Sciatic nerve (tissue), 2 donors: ENCODE measurements around the gene PRKAG2. TPM values are rescaled to one million over a fixed set of nuclear protein-coding genes. Genes with fewer than 3 reads are reported as not detected.

Experiments
- ATAC-seq: fragments of 200-7000 bp; cut with Tn5 transposase; one replicate; pipeline ENCODE4 v1.9.1; 2020; ENCODE audit warnings: mild to moderate bottlenecking, moderate library complexity
- DNase-seq: peaks from one replicate; pipeline ENCODE4 v3.0.0-alpha.2; 2020; ENCODE audit warnings: low spot score
- intact Hi-C: fragments of 100-400 bp; cut with DNase I; formaldehyde crosslinking; loops from one replicate; pipeline ENCODE4 v1.14.2; 2022
- total RNA-seq: library from RNA; stranded (reverse); fragmentation: NEBNext Ultra II Directional; extraction: Animal tissue kit (Norgen Biotek cat#: 25700); gene quantifications from one replicate; pipeline ENCODE4 v1.2.1, GENCODE V29; 2021
- donor health status: DM: no; HTN: no; CAD: no.
- donor health status: DM: no; HTN: no; CAD: no.

PRKAG2 gene
- total RNA-seq, 1 donor from 2014 or later, result 31.5 TPM

- DNase-seq (no peak), ATAC-seq (no peak)
- intact Hi-C loops, result no loop called here
Observed at GRCh38 chr7:151647874-151648273, 229.0 kb downstream of the PRKAG2 start.

- intact Hi-C loops, result no loop called here
- ATAC-seq (no peak), DNase-seq (no peak)
Observed at GRCh38 chr7:151647006-151647405, 229.9 kb downstream of the PRKAG2 start.

GRCh38 chr7:151645311-151645710, 231.6 kb downstream of the PRKAG2 start:
- intact Hi-C loops, result no loop called here
- no peak for DNase-seq
- no peak for ATAC-seq

- ATAC-seq (no peak), DNase-seq (no peak)
- intact Hi-C loops, result no loop called here
Observed at GRCh38 chr7:151644554-151644953, 232.4 kb downstream of the PRKAG2 start.

GRCh38 chr7:151642746-151643145, 234.2 kb downstream of the PRKAG2 start:
- intact Hi-C loops, result no loop called here
- DNase-seq (no peak), ATAC-seq (no peak)

GRCh38 chr7:151641587-151641986, 235.3 kb downstream of the PRKAG2 start:
- intact Hi-C loops, result no loop called here
- DNase-seq, result no peak
- no peak for ATAC-seq

- intact Hi-C loops, result loop anchor here (2.0 kb wide), 1 partner anchor 19 kb away; no protein-coding TSS in a partner anchor
- DNase-seq, result no peak
- ATAC-seq, result no peak
Observed at GRCh38 chr7:151637781-151638261, 239.1 kb downstream of the PRKAG2 start.

- no peak for ATAC-seq
- intact Hi-C loops, result no loop called here
- DNase-seq, result no peak
Observed at GRCh38 chr7:151634643-151635042, 242.3 kb downstream of the PRKAG2 start.

- DNase-seq (no peak), ATAC-seq (no peak)
- intact Hi-C loops, result no loop called here
Observed at GRCh38 chr7:151633516-151633812, 243.5 kb downstream of the PRKAG2 start.

GRCh38 chr7:151632750-151633515, 244.0 kb downstream of the PRKAG2 start:
- peak; percentile 73 for DNase-seq
- peak; percentile 65 for ATAC-seq
- intact Hi-C loops, result no loop called here

GRCh38 chr7:151631953-151632749, 244.8 kb downstream of the PRKAG2 start:
- ATAC-seq, result peak; percentile 76

GRCh38 chr7:151631570-151631952, 245.4 kb downstream of the PRKAG2 start:
- intact Hi-C loops, result no loop called here
- no peak for DNase-seq

More at GRCh38 chr7:151631953-151632749, 244.8 kb downstream of the PRKAG2 start:
- DNase-seq, result peak; percentile 84
- intact Hi-C loops, result no loop called here

GRCh38 chr7:151630851-151631569, 245.9 kb downstream of the PRKAG2 start:
- DNase-seq (no peak), ATAC-seq (no peak)
- intact Hi-C loops, result no loop called here

More at GRCh38 chr7:151631570-151631952, 245.4 kb downstream of the PRKAG2 start:
- peak; percentile 40 for ATAC-seq

- ATAC-seq (no peak), DNase-seq (no peak)
- intact Hi-C loops, result no loop called here
Observed at GRCh38 chr7:151630358-151630757, 246.6 kb downstream of the PRKAG2 start.

GRCh38 chr7:151629713-151630272, 247.1 kb downstream of the PRKAG2 start:
- intact Hi-C loops, result loop anchor here (10.0 kb wide), 1 partner anchor 125 kb away; no protein-coding TSS in a partner anchor
- ATAC-seq (no peak), DNase-seq (no peak)

- ATAC-seq (no peak), DNase-seq (no peak)
- intact Hi-C loops, result loop anchor here (10.0 kb wide), 1 partner anchor 126 kb away; no protein-coding TSS in a partner anchor
Observed at GRCh38 chr7:151628846-151629604, 247.9 kb downstream of the PRKAG2 start.

GRCh38 chr7:151626422-151627115, 250.3 kb downstream of the PRKAG2 start:
- intact Hi-C loops, result loop anchor here (10.0 kb wide), 1 partner anchor 128 kb away; no protein-coding TSS in a partner anchor
- DNase-seq (no peak), ATAC-seq (peak; percentile 13)

- no peak for DNase-seq
- ATAC-seq, result no peak
- intact Hi-C loops, result loop anchor here (10.0 kb wide), 1 partner anchor 129 kb away; no protein-coding TSS in a partner anchor
Observed at GRCh38 chr7:151625606-151626005, 251.3 kb downstream of the PRKAG2 start.
